K562 (cell line): Measurements from ENCODE around the gene CLCN6. TPM values are rescaled to one million over a fixed set of nuclear protein-coding genes. Genes with fewer than 3 reads are reported as not detected.

Source experiments
- JUND ChIP-seq, 2 experiments: IDR thresholded peaks; 2 replicates in 1 of 2; 3 replicates in 1 of 2; pipeline ENCODE4 v1.6.1; 2011; ENCODE audit warnings: borderline replicate concordance in 2 of 2, low read depth in 2 of 2, low read length in 2 of 2, improper control_type of control experiment in 1 of 2, missing biosample characterization in 1 of 2, missing genetic modification characterization in 1 of 2, missing genetic modification reagents in 1 of 2
- SP1 ChIP-seq: sonication (generic); formaldehyde crosslinking; IDR thresholded peaks from 2 replicates; pipeline ENCODE4 v1.8.1; 2022; ENCODE audit warnings: mild to moderate bottlenecking, missing genetic modification reagents
- SPI1 ChIP-seq: IDR thresholded peaks from 2 replicates; pipeline ENCODE4 v1.6.1; 2011; ENCODE audit warnings: low read depth, low read length, control low read depth, borderline replicate concordance
- SREBF1 ChIP-seq: fragments of 150-350 bp; IDR thresholded peaks from 2 replicates; pipeline ENCODE4 v1.6.1; 2014; ENCODE audit warnings: antibody characterized with exemption, low read depth, low read length, borderline replicate concordance
- polyA plus RNA-seq, 8 experiments: library from polyadenylated mRNA; depleted of rRNA in 4 of 8; stranded (reverse) in 5 of 8; unstranded in 3 of 8; fragments of >200 nt; fragmentation: Nextera tagmentation in 2 of 8; fragmentation: Illumina TruSeq in 1 of 8; extraction: Ambion mirVana in 2 of 8; extraction: Trizol in 1 of 8; gene quantifications; 2 replicates each; pipeline versions ENCODE4 v1.2.1 to v1.2.3, GENCODE V29; 2011 to 2014; ENCODE audit warnings: inconsistent platforms in 1 of 8, missing spikeins in 1 of 8
- total RNA-seq, 7 experiments: library from RNA; depleted of rRNA in 6 of 7; stranded (reverse); fragments of >200 nt in 6 of 7; fragmentation: Illumina TruSeq in 2 of 7; extraction: Trizol in 2 of 7; gene quantifications; 2 replicates each; pipeline versions ENCODE4 v1.2.1 to v1.2.3, GENCODE V29; 2011 to 2021; ENCODE audit warnings: low replicate concordance in 1 of 7
- TF ChIP-seq, protein P1 (sequence below): fragments of 450-650 bp; IDR thresholded peaks from 2 replicates; pipeline ENCODE4 v1.6.1; 2018; ENCODE audit not compliant: partially characterized antibody
- TF ChIP-seq, protein P2 (sequence below), 2 experiments: fragments of 450-650 bp in 1 of 2; sonication (generic) in 1 of 2; formaldehyde crosslinking in 1 of 2; IDR thresholded peaks; 2 replicates each; pipeline versions ENCODE4 v1.7.1 to v1.9.0; 2016 to 2022; ENCODE audit warnings: inconsistent platforms in 1 of 2, mild to moderate bottlenecking in 1 of 2, missing genetic modification reagents in 1 of 2
- TF ChIP-seq, protein P3 (sequence below): sonication (generic); formaldehyde crosslinking; IDR thresholded peaks from 2 replicates; pipeline ENCODE4 v1.8.0; 2022; ENCODE audit warnings: mild to moderate bottlenecking, missing genetic modification reagents
- TF ChIP-seq, protein P4 (sequence below), 2 experiments: fragments of 450-650 bp; conservative IDR thresholded peaks; 2 replicates each; pipeline ENCODE4 v1.6.1; 2017; ENCODE audit warnings: mild to moderate bottlenecking in 2 of 2, moderate library complexity in 2 of 2

CLCN6 gene
- total and polyA plus RNA-seq, 9 of the 15 experiments (the other 6 are each of a cell fraction or from before 2014, with no cell fraction given), result 2.0 to 21.8 (median 13.6) TPM

DNA sequence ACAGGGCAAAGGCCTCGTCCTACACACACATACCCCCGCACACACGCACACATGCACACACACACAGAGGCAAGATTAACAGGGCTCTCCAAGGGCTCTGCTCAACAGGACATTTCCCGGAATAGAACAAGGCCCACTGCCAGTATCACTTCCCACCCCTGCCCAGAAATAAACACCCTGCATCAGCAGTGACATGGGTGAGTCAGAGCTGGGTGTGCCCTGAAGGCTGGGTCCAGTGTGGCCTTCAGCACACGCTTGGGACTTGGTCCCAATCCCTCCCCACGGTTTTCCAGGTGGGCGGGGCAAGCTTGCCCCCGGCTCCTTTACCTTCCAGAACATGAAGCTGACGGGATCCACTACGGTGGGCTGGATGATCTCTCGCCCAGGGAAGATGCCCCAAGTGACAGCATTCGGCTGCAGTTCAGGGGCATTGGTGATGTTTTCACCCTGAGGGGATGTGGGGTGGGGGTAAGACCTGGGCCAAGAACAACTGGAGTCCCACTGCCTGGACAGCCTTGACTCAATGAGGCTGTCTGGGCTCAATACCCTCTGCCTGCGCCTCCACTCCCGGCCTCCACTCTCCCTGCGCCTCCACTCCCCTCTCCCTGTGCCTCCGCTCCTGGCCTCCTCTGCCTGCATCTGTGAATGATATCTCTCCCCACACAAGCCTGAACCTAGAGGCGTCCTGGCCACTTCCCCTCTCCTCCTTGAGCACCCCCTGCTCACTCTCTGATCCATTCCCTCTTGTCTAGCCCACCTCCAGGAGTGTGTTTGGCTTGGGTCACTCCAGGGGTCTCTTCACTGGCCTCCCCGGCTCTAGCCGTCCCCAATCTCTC, 14.9 kb upstream of the CLCN6 start (continued):
- TF ChIP-seq, protein P1, sequence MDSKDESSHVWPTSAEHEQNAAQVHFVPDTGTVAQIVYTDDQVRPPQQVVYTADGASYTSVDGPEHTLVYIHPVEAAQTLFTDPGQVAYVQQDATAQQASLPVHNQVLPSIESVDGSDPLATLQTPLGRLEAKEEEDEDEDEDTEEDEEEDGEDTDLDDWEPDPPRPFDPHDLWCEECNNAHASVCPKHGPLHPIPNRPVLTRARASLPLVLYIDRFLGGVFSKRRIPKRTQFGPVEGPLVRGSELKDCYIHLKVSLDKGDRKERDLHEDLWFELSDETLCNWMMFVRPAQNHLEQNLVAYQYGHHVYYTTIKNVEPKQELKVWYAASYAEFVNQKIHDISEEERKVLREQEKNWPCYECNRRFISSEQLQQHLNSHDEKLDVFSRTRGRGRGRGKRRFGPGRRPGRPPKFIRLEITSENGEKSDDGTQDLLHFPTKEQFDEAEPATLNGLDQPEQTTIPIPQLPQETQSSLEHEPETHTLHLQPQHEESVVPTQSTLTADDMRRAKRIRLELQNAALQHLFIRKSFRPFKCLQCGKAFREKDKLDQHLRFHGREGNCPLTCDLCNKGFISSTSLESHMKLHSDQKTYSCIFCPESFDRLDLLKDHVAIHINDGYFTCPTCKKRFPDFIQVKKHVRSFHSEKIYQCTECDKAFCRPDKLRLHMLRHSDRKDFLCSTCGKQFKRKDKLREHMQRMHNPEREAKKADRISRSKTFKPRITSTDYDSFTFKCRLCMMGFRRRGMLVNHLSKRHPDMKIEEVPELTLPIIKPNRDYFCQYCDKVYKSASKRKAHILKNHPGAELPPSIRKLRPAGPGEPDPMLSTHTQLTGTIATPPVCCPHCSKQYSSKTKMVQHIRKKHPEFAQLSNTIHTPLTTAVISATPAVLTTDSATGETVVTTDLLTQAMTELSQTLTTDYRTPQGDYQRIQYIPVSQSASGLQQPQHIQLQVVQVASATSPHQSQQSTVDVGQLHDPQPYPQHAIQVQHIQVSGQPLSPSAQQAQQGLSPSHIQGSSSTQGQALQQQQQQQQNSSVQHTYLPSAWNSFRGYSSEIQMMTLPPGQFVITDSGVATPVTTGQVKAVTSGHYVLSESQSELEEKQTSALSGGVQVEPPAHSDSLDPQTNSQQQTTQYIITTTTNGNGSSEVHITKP, result peak; percentile 56
- TF ChIP-seq SP1 (CRISPR knock-in tag) (peak; percentile 73), SPI1 (peak; percentile 53; the same call in 1 of the 2 replicates), SREBF1 (no peak), JUND (IDR thresholded peaks at IDR 0.05; ENCODE audit: borderline replicate concordance, low read depth, low read length) (peak; percentile 92), JUND (tag; IDR thresholded peaks at IDR 0.05; ENCODE audit: borderline replicate concordance, low read depth, low read length) (peak; percentile 93; the same call in 2 of the 3 replicates)
- TF ChIP-seq, protein P2, sequence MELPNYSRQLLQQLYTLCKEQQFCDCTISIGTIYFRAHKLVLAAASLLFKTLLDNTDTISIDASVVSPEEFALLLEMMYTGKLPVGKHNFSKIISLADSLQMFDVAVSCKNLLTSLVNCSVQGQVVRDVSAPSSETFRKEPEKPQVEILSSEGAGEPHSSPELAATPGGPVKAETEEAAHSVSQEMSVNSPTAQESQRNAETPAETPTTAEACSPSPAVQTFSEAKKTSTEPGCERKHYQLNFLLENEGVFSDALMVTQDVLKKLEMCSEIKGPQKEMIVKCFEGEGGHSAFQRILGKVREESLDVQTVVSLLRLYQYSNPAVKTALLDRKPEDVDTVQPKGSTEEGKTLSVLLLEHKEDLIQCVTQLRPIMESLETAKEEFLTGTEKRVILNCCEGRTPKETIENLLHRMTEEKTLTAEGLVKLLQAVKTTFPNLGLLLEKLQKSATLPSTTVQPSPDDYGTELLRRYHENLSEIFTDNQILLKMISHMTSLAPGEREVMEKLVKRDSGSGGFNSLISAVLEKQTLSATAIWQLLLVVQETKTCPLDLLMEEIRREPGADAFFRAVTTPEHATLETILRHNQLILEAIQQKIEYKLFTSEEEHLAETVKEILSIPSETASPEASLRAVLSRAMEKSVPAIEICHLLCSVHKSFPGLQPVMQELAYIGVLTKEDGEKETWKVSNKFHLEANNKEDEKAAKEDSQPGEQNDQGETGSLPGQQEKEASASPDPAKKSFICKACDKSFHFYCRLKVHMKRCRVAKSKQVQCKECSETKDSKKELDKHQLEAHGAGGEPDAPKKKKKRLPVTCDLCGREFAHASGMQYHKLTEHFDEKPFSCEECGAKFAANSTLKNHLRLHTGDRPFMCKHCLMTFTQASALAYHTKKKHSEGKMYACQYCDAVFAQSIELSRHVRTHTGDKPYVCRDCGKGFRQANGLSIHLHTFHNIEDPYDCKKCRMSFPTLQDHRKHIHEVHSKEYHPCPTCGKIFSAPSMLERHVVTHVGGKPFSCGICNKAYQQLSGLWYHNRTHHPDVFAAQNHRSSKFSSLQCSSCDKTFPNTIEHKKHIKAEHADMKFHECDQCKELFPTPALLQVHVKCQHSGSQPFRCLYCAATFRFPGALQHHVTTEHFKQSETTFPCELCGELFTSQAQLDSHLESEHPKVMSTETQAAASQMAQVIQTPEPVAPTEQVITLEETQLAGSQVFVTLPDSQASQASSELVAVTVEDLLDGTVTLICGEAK (IDR thresholded peaks at IDR 0.05), result no peak
- TF ChIP-seq, protein P2 (CRISPR knock-in tag; IDR thresholded peaks at IDR 0.05), result no peak
- TF ChIP-seq, protein P3, sequence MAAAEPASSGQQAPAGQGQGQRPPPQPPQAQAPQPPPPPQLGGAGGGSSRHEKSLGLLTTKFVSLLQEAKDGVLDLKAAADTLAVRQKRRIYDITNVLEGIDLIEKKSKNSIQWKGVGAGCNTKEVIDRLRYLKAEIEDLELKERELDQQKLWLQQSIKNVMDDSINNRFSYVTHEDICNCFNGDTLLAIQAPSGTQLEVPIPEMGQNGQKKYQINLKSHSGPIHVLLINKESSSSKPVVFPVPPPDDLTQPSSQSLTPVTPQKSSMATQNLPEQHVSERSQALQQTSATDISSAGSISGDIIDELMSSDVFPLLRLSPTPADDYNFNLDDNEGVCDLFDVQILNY (CRISPR knock-in tag), result 0 out of 2 replicates have a peak, but pooled peaks have one; percentile 30
- TF ChIP-seq, protein P4, sequence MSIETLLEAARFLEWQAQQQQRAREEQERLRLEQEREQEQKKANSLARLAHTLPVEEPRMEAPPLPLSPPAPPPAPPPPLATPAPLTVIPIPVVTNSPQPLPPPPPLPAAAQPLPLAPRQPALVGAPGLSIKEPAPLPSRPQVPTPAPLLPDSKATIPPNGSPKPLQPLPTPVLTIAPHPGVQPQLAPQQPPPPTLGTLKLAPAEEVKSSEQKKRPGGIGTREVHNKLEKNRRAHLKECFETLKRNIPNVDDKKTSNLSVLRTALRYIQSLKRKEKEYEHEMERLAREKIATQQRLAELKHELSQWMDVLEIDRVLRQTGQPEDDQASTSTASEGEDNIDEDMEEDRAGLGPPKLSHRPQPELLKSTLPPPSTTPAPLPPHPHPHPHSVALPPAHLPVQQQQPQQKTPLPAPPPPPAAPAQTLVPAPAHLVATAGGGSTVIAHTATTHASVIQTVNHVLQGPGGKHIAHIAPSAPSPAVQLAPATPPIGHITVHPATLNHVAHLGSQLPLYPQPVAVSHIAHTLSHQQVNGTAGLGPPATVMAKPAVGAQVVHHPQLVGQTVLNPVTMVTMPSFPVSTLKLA (conservative IDR thresholded peaks at IDR 0.05), result peak; percentile 44 to 79; a peak in 3 of 4 replicates
